B cell (primary cell): Measurements from ENCODE around the gene OR7C2.

Experiments used
- CTCF ChIP-seq: fragments of 200-600 bp; IDR thresholded peaks from one replicate; pipeline ENCODE4 v1.8.0; 2022; ENCODE audit warnings: antibody characterized with exemption, mild to moderate bottlenecking
- EZH2 ChIP-seq: IDR thresholded peaks from 2 replicates; pipeline ENCODE4 v1.6.1; 2012; ENCODE audit warnings: borderline replicate concordance, low read depth, mild to moderate bottlenecking, moderate library complexity, low read length; ENCODE audit not compliant: insufficient read depth, poor library complexity, severe bottlenecking

GRCh38 chr19:14933506-14933905, 7.8 kb upstream of the OR7C2 start:
- no peak for TF ChIP-seq CTCF
- no peak for TF ChIP-seq EZH2
